Measurements from ENCODE around the gene ARL5C. TPM values are rescaled to one million over a fixed set of nuclear protein-coding genes. Genes with fewer than 3 reads are reported as not detected.

The ARL5C gene
- total RNA-seq, 1 donor from 2014 or later = 0.25 TPM

DNA sequence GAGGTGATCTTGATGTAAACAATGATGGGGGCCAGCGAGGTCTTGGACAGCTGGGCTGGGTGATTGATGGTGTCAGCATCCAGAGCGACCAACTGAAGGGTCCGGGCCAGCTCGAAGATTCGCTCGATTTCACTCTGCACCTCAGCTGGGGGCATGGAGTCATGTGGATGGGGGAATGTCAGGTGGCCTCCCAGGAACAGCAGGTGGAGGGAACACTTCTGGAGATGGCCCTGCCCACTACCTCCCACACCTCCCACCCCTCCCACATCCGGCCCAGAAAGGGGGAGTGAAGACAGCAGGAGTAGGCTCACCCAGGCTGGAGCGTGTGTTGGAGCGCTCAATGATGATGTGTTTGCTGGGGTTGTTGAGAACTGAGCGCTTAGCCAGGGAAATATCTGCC, 17.8 kb upstream of the ARL5C start:
- TF ChIP-seq CTCF (IDR thresholded peaks at IDR 0.05) = no peak
- H3K4me1 Mint-ChIP-seq (ENCODE audit: low read depth) = peaks cover under 1% of the 10 kb centered on the region
- no peaks in the 10 kb centered on the region for H3K27me3 Mint-ChIP-seq (ENCODE audit: low read depth)
- no peak overlapping the region for H3K4me3 Mint-ChIP-seq (ENCODE audit: unreplicated experiment)
- no peak for DNase-seq (ENCODE audit: low spot score)
- no peaks in the 10 kb centered on the region for H3K9me3 Mint-ChIP-seq (ENCODE audit: low read depth)
- H3K27ac Mint-ChIP-seq (ENCODE audit: unreplicated experiment) = peak overlapping the region; percentile 54
- H3K36me3 Mint-ChIP-seq (ENCODE audit: low read depth) = peaks cover 29% of the 10 kb centered on the region

GRCh38 chr17:39183045-39183444, 17.1 kb upstream of the ARL5C start:
- H3K27ac Mint-ChIP-seq (ENCODE audit: unreplicated experiment) = peak overlapping the region; percentile 68
- DNase-seq (ENCODE audit: low spot score) = no peak
- H3K36me3 Mint-ChIP-seq (ENCODE audit: low read depth) = peaks cover 29% of the 10 kb centered on the region
- H3K4me1 Mint-ChIP-seq (ENCODE audit: low read depth) = peaks cover 5% of the 10 kb centered on the region
- no peaks in the 10 kb centered on the region for H3K27me3 Mint-ChIP-seq (ENCODE audit: low read depth)
- no peak for TF ChIP-seq CTCF (IDR thresholded peaks at IDR 0.05)
- H3K9me3 Mint-ChIP-seq (ENCODE audit: low read depth) = no peaks in the 10 kb centered on the region
- H3K4me3 Mint-ChIP-seq (ENCODE audit: unreplicated experiment) = no peak overlapping the region

- Mint-ChIP-seq H3K27ac (ENCODE audit: unreplicated experiment) (no peak overlapping the region), H3K4me3 (ENCODE audit: unreplicated experiment) (no peak overlapping the region), H3K27me3 (ENCODE audit: low read depth) (no peaks in the 10 kb centered on the region), H3K36me3 (ENCODE audit: low read depth) (peaks cover 42% of the 10 kb centered on the region), H3K9me3 (ENCODE audit: low read depth) (no peaks in the 10 kb centered on the region), H3K4me1 (ENCODE audit: low read depth) (peaks cover 5% of the 10 kb centered on the region)
- no peak for TF ChIP-seq CTCF (IDR thresholded peaks at IDR 0.05)
- no peak for DNase-seq (ENCODE audit: low spot score)
Observed at GRCh38 chr17:39181303-39181702, 15.3 kb upstream of the ARL5C start.

DNA sequence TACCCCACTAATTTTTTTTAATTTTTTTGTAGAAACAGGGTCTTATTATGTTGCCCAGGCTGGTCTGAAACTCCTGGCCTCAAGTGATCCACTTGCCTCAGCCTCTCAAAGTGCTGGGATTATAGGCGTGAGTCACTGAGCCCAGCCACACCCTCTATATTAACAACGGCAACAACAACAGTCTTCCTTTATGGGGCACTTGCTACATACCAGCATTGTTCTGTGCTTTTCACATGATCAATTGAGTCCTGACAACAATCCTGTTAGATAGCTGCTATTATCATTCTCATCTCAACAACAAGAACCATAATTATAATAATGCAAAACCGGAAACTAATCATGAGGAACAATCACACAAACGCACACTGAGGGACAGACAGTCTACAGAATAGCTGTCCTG, 12.6 kb upstream of the ARL5C start:
- H3K27me3 Mint-ChIP-seq (ENCODE audit: low read depth) = no peaks in the 10 kb centered on the region
- peaks cover 38% of the 10 kb centered on the region for H3K36me3 Mint-ChIP-seq (ENCODE audit: low read depth)
- no peak overlapping the region for H3K27ac Mint-ChIP-seq (ENCODE audit: unreplicated experiment)
- no peak overlapping the region for H3K4me3 Mint-ChIP-seq (ENCODE audit: unreplicated experiment)
- H3K9me3 Mint-ChIP-seq (ENCODE audit: low read depth) = no peaks in the 10 kb centered on the region
- H3K4me1 Mint-ChIP-seq (ENCODE audit: low read depth) = peaks cover 5% of the 10 kb centered on the region
- DNase-seq (ENCODE audit: low spot score) = no peak
- TF ChIP-seq CTCF (IDR thresholded peaks at IDR 0.05) = no peak

DNA sequence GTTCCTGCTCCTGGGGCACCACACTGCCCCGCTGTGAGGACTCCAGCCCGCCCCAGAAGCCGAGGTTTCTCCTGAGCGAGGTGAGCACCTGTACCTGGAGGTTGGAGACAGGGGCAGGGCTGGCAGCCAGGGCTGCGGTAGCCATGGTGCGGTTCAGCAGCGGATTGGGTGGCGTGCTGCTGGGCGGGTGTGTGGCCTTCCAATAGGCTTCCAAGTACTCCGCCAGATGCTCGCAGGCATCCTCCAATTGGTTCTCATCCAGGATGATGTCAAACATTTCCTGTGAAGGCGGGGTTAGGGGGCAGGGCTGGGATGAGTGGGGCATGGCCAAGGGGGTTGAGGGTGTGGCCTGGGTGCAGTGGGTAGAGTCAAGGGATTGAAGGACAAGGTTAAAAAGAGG, 11.3 kb upstream of the ARL5C start:
- no peak for DNase-seq (ENCODE audit: low spot score)
- no peak for TF ChIP-seq CTCF (IDR thresholded peaks at IDR 0.05)
- Mint-ChIP-seq H3K36me3 (ENCODE audit: low read depth) (peaks cover 30% of the 10 kb centered on the region), H3K4me1 (ENCODE audit: low read depth) (peaks cover 5% of the 10 kb centered on the region), H3K4me3 (ENCODE audit: unreplicated experiment) (no peak overlapping the region), H3K27ac (ENCODE audit: unreplicated experiment) (no peak overlapping the region), H3K27me3 (ENCODE audit: low read depth) (no peaks in the 10 kb centered on the region), H3K9me3 (ENCODE audit: low read depth) (no peaks in the 10 kb centered on the region)
